Peyer's patch (tissue), 4 donors: ENCODE measurements around the gene HMGCS1.

Experiments
- CTCF ChIP-seq, 6 experiments: fragments of 450-650 bp in 4 of 6; fragments of 200-600 bp in 2 of 6; sonication (generic) in 1 of 6; IDR thresholded peaks; one replicate each; pipeline ENCODE4 v1.5.1; 2017 to 2019; ENCODE audit warnings: antibody characterized with exemption in 6 of 6, mild to moderate bottlenecking in 3 of 6, moderate library complexity in 1 of 6
- POLR2A ChIP-seq, 2 donors: fragments of 450-650 bp; IDR thresholded peaks; one replicate each; pipeline ENCODE4 v1.5.1; 2017; ENCODE audit warnings: antibody characterized with exemption in 2 of 2, mild to moderate bottlenecking in 2 of 2, moderate library complexity in 2 of 2

GRCh38 chr5:43312699-43313034, 545 bp downstream of the HMGCS1 start:
- TF ChIP-seq CTCF (IDR thresholded peaks at IDR 0.05) (peak in 1 of 6 experiments; percentile 2), POLR2A (IDR thresholded peaks at IDR 0.05) (no peak)
